Activated CD8-positive, alpha-beta memory T cell treated with anti-CD3 and anti-CD28 coated beads for 36 hours (primary cell): ENCODE data around the gene ZNF735. TPM values are rescaled to one million over a fixed set of nuclear protein-coding genes. Genes with fewer than 3 reads are reported as not detected.

Experiments used
- total RNA-seq, 2 experiments: library from RNA; stranded (reverse); gene quantifications; one replicate each; pipeline ENCODE4 v1.2.3, GENCODE V29; 2021

ZNF735 gene
- total RNA-seq, 2 experiments from 2014 or later: not detected

Other genes with a start within 250 kb of the ZNF735 start
- gene ZNF722, start 208.4 kb upstream of the ZNF735 start, total RNA-seq: not detected
- under 1 TPM; 0.10 to 0.17 TPM for gene ZNF727, start 161.8 kb upstream of the ZNF735 start, total RNA-seq
- gene ZNF679, start 21.3 kb downstream of the ZNF735 start, total RNA-seq: not detected
- 10 to 100 TPM; 20.9 to 22.6 TPM for gene ZNF736, start 106.8 kb downstream of the ZNF735 start, total RNA-seq